Measurements from ENCODE around the gene FUZ. TPM values are rescaled to one million over a fixed set of nuclear protein-coding genes. Genes with fewer than 3 reads are reported as not detected.

Gene FUZ
- total and polyA plus RNA-seq, 2 of the 8 experiments (the other 6 are each of a cell fraction or from before 2014, with no cell fraction given) = 28.4 to 33.9 TPM

- Histone ChIP-seq H2BK5ac (ENCODE audit: low read depth, low read length) (no peak overlapping the region; the same call in 1 of the 2 replicates), H3K79me2 (ENCODE audit: control insufficient read depth in 1 of 2, insufficient read depth in 2 of 2, low read length in 2 of 2) (peaks cover 17 to 28% of the 10 kb centered on the region in 2 experiments), H3K4me1 (replicated peaks in 1 of 4; ENCODE audit: control insufficient read depth in 3 of 4, insufficient read depth in 4 of 4, low read length in 3 of 4) (peaks cover 3 to 9% (median 6%) of the 10 kb centered on the region in 4 experiments), H3K56ac (replicated peaks; ENCODE audit: insufficient read length, low read depth, low read length) (no peak overlapping the region), H4K91ac (replicated peaks; ENCODE audit: insufficient read length, low read length) (no peak overlapping the region), H2AK5ac (ENCODE audit: low read depth, low read length) (no peak overlapping the region), H2BK120ac (replicated peaks; ENCODE audit: low read depth, low read length) (no peak overlapping the region), H4K8ac (ENCODE audit: extremely low read depth, insufficient read depth, low read length) (peak overlapping the region; percentile 58; the same call in 1 of the 2 replicates), H4K20me1 (replicated peaks in 1 of 2; ENCODE audit: control insufficient read depth in 1 of 2, insufficient read depth in 2 of 2, low read length in 2 of 2) (peaks cover 46 to 54% of the 10 kb centered on the region in 2 experiments), H2BK20ac (ENCODE audit: low read length) (no peak overlapping the region), H3K79me1 (ENCODE audit: low read depth, low read length) (peaks cover 20% of the 10 kb centered on the region), H3K4ac (replicated peaks; ENCODE audit: insufficient read length, low read depth, low read length) (no peak overlapping the region), H3K9ac (replicated peaks in 1 of 4; ENCODE audit: extremely low read depth in 1 of 4, low read depth in 3 of 4, low read length in 3 of 4) (no peak overlapping the region; a peak in 2 of 7 replicates), H2AFZ (ENCODE audit: low read length) (no peak overlapping the region), H2BK15ac (ENCODE audit: low read length) (no peak overlapping the region), H3K36me3 (ENCODE audit: control insufficient read depth in 2 of 4, insufficient read depth in 4 of 4, low read length in 3 of 4) (peaks cover 15 to 54% (median 32%) of the 10 kb centered on the region in 4 experiments), H3K23me2 (ENCODE audit: low read depth, low read length) (peaks cover 10% of the 10 kb centered on the region; the same call in 1 of the 2 replicates), H3K4me2 (ENCODE audit: insufficient read depth in 1 of 2, low read depth in 2 of 2, low read length in 2 of 2) (no peak overlapping the region), H2BK12ac (ENCODE audit: low read depth, low read length) (no peak overlapping the region), H3K14ac (ENCODE audit: insufficient read length) (no peak overlapping the region), H3K4me3 (ENCODE audit: extremely low read depth in 1 of 4, insufficient read depth in 2 of 4, low read depth in 3 of 4, low read length in 4 of 4) (no peak overlapping the region), H3K9me3 (ENCODE audit: insufficient read depth in 2 of 2, low read depth in 1 of 2, low read length in 1 of 2) (no peaks in the 10 kb centered on the region), H3K18ac (ENCODE audit: extremely low read depth, low read length) (no peak overlapping the region), H3K27ac (ENCODE audit: low read depth, low read length) (no peak overlapping the region), H3K27me3 (replicated peaks in 1 of 4; ENCODE audit: control insufficient read depth in 3 of 4, extremely low read depth in 1 of 4, insufficient read depth in 3 of 4, low read length in 3 of 4) (no peaks in the 10 kb centered on the region; a peak in 1 of 7 replicates), H3K23ac (ENCODE audit: insufficient read length) (no peak overlapping the region), H4K5ac (ENCODE audit: insufficient read length, low read depth, low read length) (no peak overlapping the region)
- TF ChIP-seq HDAC6 (IDR thresholded peaks at IDR 0.05; ENCODE audit: low read depth, low read length) (no peak), POLR2AphosphoS5 (IDR thresholded peaks at IDR 0.05; ENCODE audit: low read depth, low read length) (peak; percentile 48; the same call in 1 of the 2 replicates)
- DNase-seq (ENCODE audit: low read depth in 1 of 2, low spot score in 2 of 2) (no peak), FAIRE-seq (no peak)
- POLR2A ChIA-PET (ENCODE audit: partially characterized antibody) = interaction anchor here (0.7 to 12.4 kb wide), 9 partner anchors 11 to 78 kb away, joined by 3 to 247 read pairs (median 4); partner anchors contain the start of genes AKT1S1, FUZ, PNKP and TBC1D17
- WGBS, 2 experiments (ENCODE audit: extremely low coverage in 1 of 2, insufficient coverage in 1 of 2, insufficient read length in 1 of 2, insufficient replicate concordance in 2 of 2, low coverage in 1 of 2, low lambda C conversion rate in 2 of 2, missing lambda C conversion rate in 1 of 2) = 94% methylated on average over 34 of the region's 39 CpGs; no CpG with 5 or more reads in 1 of the 2 experiments
- CTCF ChIA-PET (ENCODE audit: partially characterized antibody) = interaction anchor here (0.9 to 3.0 kb wide), 2 partner anchors 9 to 41 kb away, joined by 3 to 13 read pairs; partner anchors contain the start of gene FUZ
Measured at GRCh38 chr19:49854378-49855263, 41.5 kb upstream of the FUZ start.

All from H1 (cell line).